Endothelial cell of umbilical vein (primary cell): ENCODE measurements around the gene CDK6.

Experiments used
- CTCF ChIP-seq, 2 donors: IDR thresholded peaks; 1 replicate in 1 of 2; 2 replicates in 1 of 2; pipeline ENCODE4 v1.5.1; 2011; ENCODE audit warnings: low read length in 2 of 2, mild to moderate bottlenecking in 2 of 2, moderate library complexity in 2 of 2, control low read depth in 1 of 2, inconsistent platforms in 1 of 2, low read depth in 1 of 2; ENCODE audit not compliant: insufficient read depth in 1 of 2; ENCODE audit errors: extremely low read depth in 1 of 2
- EZH2 ChIP-seq: IDR thresholded peaks from 2 replicates; pipeline ENCODE4 v1.6.1; 2012; ENCODE audit warnings: borderline replicate concordance, low read depth, mild to moderate bottlenecking, moderate library complexity, low read length, inconsistent platforms; ENCODE audit not compliant: severe bottlenecking
- FOS ChIP-seq: IDR thresholded peaks from 2 replicates; pipeline ENCODE4 v1.6.1; 2011; ENCODE audit warnings: mild to moderate bottlenecking, low read length, moderate library complexity, borderline replicate concordance; ENCODE audit not compliant: insufficient read depth
- GATA2 ChIP-seq: IDR thresholded peaks from 2 replicates; pipeline ENCODE4 v1.7.0; 2011; ENCODE audit warnings: low read depth, mild to moderate bottlenecking, moderate library complexity, mixed read lengths, low read length; ENCODE audit not compliant: insufficient read length, insufficient read depth
- JUN ChIP-seq: IDR thresholded peaks from 2 replicates; pipeline ENCODE4 v1.6.1; 2011; ENCODE audit warnings: borderline replicate concordance, low read depth; ENCODE audit not compliant: insufficient read length, insufficient read depth
- MAX ChIP-seq: IDR thresholded peaks from 2 replicates; pipeline ENCODE4 v1.6.1; 2011; ENCODE audit not compliant: insufficient read depth, insufficient read length
- MYC ChIP-seq: IDR thresholded peaks from one replicate; pipeline ENCODE4 v1.6.1; 2011; ENCODE audit warnings: mild to moderate bottlenecking, low read depth, low read length
- POLR2A ChIP-seq: IDR thresholded peaks from 2 replicates; pipeline ENCODE4 v1.6.1; 2012; ENCODE audit warnings: low read depth, mild to moderate bottlenecking, control low read depth, low read length
- POLR2AphosphoS5 ChIP-seq: IDR thresholded peaks from 2 replicates; pipeline ENCODE4 v1.6.1; 2012; ENCODE audit warnings: low read depth, mild to moderate bottlenecking, control low read depth, low read length, moderate library complexity; ENCODE audit not compliant: insufficient read depth

- TF ChIP-seq CTCF (IDR thresholded peaks at IDR 0.05; ENCODE audit: extremely low read depth in 1 of 2, insufficient read depth in 1 of 2, low read depth in 1 of 2, low read length in 2 of 2) (no peak), GATA2 (no peak), POLR2A (no peak), EZH2 (no peak), POLR2AphosphoS5 (no peak), MAX (no peak), JUN (peak; percentile 13), MYC (no peak), FOS (no peak)
Measured at GRCh38 chr7:92634205-92634604, 202.2 kb downstream of the CDK6 start.
